Measurements from ENCODE around the gene CD200R1.

CD200R1 gene

DNA sequence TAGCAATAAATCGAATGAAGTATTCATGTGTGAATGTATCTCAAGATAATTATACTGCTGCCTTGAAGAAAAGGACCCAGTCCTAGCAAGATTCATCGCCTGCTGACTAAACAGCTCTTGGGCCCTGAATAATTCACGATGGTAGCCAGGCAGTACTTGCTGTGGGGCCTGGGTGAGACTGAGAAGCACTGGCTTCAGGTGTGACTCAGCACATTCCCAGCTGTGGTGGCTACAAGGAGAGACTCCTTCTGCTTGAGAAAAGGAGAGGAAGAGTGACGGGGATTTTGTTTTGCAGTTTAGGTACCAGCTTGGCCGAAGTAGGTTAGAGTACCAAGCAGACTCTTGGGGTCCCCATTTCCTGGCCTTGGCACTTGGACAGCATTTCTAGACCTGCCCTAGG is 80.6 kb downstream of the CD200R1 start:
- DNase-seq (ENCODE audit: low read depth in 1 of 2, low spot score in 1 of 2) = no peak

DNA sequence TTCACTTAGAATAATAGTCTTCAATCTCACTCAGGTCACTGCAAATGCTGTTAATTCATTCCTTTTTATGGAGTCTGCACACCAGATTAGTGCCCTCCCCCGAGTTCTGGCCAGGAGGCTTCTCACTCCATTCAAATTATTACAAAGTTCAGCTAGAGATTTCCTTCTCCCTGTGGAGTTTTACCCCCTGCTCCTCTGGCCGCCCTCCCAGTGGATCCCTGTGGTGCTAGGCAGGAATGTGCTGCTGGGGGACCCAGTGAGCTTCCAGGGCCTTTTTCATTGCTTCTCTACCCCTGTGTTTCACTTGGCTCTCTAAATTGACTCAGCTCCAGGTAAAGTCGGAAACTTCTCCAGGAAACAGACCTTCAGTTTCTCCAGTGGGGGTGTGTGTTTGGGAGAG is 85.5 kb downstream of the CD200R1 start:
- no peak for DNase-seq (ENCODE audit: low read depth in 1 of 2, low spot score in 1 of 2)

DNA sequence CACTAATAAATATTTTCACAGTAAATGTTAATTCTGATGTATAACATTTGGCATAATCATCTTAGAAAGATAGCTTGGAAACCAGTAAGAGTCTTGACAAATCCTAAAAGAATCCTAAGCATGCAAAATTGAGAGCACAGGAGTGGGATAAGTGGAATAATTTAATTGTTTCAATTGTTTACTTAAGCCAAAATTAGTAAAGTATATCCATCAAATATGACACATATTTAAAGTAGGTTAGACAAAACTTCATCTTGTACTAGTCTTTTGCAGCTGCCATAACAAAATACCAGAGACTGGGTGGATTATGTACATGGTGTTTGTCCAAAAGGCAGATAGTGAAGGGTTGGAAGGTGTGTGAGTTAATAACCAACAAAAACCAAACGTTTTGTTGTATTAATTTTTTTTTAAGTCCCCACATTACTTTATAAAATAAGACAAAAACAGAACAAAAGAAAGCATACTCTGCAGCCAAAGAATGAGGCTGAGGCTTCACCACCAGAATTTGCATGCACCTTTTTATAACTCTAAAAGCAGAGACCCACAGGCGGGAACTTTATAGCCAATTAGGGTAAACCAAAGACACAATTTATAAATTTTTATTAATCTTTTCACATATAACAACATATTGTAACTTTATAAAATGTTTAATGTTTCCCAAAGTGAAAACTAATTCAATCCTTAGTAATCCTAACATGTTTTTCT is 86.4 kb downstream of the CD200R1 start:
- no peak for DNase-seq (ENCODE audit: low read depth in 1 of 2, low spot score in 1 of 2)

DNA sequence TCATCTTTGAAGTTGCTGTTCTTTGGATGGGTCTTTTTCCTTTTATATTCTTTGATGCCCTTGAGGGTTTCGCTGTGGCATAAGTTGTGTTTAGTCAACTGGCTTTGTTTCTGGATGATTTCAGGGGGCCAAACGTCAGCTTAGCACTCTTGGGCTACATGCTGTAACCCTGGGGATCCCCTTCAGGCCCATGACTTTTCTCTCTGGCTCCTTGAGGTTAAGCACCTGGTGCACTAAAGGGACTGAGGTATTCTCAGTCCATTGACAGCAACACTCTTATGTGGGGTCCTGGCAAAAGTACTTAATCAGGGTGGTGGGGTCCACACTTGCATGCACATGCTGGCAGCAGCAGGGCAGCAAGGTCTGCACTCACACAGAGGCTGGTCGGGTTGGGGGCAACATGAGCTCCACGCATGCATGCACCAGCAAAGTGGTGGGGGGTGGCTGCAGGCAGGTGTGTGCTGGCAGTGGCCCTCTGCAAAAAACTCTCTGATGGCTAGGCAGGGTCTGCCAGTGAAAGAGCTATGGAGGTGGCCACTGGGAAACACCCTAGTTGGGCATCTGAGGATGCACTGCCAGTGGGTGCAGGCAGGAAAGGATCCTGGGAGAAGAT is 90.1 kb downstream of the CD200R1 start:
- DNase-seq (ENCODE audit: low read depth in 1 of 2, low spot score in 1 of 2) = no peak

DNA sequence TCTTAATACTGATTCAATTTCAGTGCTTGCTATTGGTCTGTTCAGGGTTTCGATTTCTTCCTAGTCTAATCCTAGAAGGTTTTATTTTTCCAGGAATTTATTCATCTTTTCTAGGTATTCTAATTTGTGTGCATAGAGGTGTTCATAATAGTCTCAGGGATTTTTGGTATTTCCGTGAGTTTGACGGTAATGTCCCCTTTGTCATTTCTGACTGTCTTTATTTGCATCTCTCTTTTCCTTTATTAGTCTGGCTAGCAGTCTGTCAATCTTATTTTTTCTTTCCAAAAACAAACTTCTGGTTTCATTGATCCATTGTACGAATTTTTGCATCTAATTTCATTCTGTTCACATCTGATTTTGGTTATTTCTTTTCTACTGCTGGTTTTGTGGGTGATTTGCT is 93.0 kb downstream of the CD200R1 start:
- DNase-seq (ENCODE audit: low read depth in 1 of 2, low spot score in 1 of 2) = no peak

DNA sequence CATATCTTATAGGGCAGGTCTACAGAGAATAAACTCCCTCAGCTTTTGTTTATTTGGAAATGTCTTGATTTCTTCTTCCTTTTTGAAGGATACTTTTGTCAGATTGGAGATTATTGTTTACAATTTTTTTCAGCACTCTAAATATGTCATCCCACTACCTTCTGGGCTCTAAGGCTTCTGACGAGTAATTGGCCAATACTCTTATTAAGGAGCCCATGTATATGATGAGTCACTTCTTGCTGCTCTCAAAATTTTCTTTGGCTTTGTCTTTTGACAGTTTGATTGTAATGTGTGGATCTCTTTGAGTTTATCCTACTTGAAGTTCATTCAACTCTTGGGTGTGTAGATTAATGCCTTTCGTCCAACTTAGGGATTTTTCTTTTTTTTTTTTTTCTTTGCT is 99.3 kb downstream of the CD200R1 start:
- DNase-seq (ENCODE audit: low read depth in 1 of 2, low spot score in 1 of 2) = no peak

DNA sequence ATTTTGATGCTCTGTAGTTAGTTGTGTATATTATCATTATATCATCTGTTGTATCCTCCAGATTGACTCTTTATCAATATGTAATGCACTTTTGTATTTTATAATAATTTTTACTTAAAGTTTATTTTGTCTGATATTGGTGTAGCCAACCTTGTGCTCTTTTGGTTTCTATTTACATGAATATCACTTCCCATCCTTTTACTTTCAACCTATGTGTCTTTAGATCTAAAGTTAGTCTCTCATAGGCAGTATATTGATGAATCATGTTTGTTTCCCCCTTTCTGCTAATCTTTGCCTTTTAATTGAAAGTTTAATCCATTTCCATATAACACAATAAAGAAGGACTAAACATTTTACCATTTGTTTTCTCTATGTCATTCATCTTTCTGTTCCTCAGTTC is 100.2 kb downstream of the CD200R1 start:
- no peak for DNase-seq (ENCODE audit: low read depth in 1 of 2, low spot score in 1 of 2)

DNA sequence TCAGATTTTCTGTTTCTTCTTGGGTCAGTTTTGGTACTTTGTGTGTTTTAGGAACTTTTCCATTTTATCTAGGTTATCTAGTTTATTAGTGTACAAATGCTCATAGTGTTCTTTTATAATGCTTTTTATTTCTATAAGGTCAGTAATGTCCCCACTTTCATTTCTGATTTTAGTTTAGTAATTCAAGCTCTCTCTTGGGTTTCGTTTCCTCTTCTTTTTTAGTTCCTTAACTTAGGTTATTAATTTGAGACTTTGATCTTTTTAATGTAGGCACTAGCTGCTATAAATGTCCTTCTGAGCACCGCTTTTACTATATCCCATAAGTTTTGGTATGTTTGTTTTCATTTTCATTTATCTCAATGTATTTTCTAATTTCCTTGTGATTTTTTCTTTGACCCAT is 101.3 kb downstream of the CD200R1 start:
- no peak for DNase-seq (ENCODE audit: low read depth in 1 of 2, low spot score in 1 of 2)

DNA sequence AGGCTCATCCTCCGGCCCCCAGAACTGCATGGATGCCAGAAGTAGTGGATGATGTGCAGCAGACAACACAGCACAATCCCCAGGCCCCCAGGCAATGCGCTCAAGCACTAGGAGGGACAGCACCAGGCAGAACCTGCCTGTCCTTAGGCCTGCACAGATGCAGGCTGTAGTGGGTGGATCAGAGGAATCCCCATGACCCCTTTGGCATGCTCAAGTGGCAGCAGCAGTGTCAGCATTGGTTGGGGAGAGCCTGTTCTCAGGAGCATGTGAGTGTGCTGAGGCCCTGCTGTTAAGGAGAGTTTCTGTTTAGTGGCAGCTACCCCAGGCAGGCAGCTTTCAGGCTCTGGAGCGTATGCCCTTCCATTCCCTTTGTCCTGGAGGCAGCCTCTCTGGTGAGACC is 103.2 kb downstream of the CD200R1 start:
- DNase-seq (ENCODE audit: low read depth in 1 of 2, low spot score in 1 of 2) = no peak
